Hippocampal formation (tissue), 2 donors: ENCODE data around the gene TSGA10IP.
A peak's percentile ranks its signal among the peaks of the same experiment; 100 is the strongest.

Experiments used
- DNase-seq, 2 donors: peaks; one replicate each; lab custom pipeline; 2025; lab: John Stamatoyannopoulos, UW

The TSGA10IP gene

GRCh38 chr11:65918211-65919140 is 26.8 kb upstream of the TSGA10IP start, which contains the start of gene C11orf68:
TSS of gene C11orf68 (minus strand) at chr11:65919062. CDS start at chr11:65919031, 31 bp downstream.
- DNase-seq: no peak

- peak; percentile 99 to 100 for DNase-seq
These were observed 26.1 kb upstream of the TSGA10IP start, which contains the start of gene DRAP1 for GRCh38 chr11:65919141-65919572. TSS of gene DRAP1 (plus strand) at chr11:65919426. CDS start at chr11:65919502, 76 bp downstream.

DNA sequence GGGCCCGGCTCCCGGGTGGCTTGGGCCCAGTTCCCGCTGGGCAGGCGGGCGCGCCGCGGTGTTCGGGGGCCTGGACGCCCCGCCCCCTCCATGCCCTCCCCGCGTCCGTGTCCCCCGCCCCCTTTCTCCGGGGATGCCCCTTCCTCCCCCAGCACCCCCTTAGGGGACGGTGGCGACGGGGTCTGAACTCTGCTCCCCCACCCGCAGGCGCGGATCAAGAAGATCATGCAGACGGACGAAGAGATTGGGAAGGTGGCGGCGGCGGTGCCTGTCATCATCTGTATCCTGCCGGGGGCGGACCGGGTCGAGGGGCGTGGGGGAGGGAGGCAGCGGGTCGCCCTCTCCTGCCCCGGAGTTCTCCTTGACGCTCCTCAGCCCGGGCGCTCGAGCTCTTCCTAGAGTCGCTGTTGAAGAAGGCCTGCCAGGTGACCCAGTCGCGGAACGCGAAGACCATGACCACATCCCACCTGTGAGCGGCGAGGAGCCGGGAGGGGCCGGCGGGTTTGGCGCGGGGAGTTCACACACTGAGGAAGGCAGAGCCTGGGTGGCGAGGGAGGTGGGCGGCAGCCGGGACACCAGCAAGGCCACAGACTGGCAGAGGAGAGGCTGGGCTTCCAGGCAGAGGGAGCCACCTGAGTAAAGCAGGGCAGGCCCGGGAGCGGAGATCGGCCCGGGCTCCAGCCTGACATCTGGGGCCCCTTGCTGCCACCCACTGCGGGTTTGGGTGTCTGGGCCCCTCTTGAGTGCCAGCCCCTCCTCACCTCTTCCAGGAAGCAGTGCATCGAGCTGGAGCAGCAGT is 25.5 kb upstream of the TSGA10IP start:
- DNase-seq: peak in 1 of 2 donors; percentile 36

- no peak for DNase-seq
These were observed 24.9 kb upstream of the TSGA10IP start for GRCh38 chr11:65920372-65920802.

DNA sequence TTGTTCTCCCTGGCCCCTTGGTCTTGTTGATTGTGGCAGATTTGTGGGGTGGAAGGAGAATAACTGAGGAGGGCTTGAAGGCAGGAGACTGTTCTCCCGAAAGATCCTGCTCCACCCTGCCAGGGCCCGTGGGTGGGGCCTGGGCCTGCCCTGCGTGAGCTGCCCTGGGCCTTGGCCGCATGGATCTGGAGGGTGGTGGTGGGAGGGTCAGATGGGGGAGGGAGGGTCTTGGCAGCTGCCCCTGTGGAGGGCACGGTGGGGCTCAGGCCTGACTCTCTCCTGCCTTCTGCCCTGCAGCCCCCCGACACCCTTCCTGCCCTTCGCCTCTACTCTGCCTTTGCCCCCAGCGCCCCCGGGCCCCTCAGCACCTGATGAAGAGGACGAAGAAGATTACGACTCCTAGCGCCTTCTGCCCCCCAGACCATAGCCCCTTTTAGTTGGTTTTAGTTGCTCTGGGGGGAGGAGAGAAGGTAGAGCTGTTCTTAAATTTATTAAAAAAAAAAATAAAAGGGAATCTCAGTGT is 24.2 kb upstream of the TSGA10IP start:
- no peak for DNase-seq

DNA sequence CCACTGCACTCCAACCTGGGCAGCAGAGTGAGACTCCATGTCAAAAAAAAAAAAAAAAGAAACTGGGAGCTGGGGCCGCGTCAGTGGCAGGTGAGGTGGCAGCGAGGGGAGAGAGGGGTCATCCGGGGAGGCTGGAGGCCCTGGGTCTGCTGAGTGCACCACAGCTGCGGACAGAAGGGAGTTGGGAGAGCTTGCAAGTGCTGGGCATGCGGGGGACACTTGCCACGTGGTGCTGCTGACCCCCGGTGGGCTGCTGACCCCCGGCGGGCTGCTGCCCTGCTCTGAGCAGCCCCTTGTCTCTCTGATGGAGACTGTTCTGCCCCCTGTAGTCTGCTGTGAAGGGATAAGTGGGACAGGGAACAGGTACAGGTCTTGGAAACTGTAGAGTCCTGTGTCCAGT is 23.4 kb upstream of the TSGA10IP start:
- DNase-seq: no peak

- DNase-seq: no peak
These were observed 22.7 kb upstream of the TSGA10IP start for GRCh38 chr11:65922565-65922964.

DNA sequence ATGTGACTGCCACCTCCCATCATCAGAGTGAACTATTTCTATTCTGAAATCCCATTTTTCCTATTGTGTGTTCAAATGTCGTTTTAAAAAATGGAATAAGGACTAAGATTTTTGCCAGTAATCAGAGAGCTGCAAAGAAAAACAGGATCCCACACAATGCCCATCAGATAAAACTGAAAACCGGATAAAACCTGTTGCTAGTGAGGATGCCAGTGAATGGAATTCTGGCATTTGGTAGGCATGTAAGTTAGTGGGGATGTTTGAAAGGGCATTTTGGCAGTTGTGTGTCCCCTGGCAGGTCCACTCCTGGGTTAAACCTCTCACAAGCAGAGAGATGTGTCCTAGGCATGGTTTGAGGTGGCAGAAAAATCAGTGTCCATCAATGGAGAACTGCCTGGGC is 19.9 kb upstream of the TSGA10IP start:
- DNase-seq: no peak

GRCh38 chr11:65927904-65928397 is 17.3 kb upstream of the TSGA10IP start:
- peak in 1 of 2 donors; percentile 20 for DNase-seq

- DNase-seq: no peak
These were observed 16.6 kb upstream of the TSGA10IP start for GRCh38 chr11:65928667-65929066.

DNA sequence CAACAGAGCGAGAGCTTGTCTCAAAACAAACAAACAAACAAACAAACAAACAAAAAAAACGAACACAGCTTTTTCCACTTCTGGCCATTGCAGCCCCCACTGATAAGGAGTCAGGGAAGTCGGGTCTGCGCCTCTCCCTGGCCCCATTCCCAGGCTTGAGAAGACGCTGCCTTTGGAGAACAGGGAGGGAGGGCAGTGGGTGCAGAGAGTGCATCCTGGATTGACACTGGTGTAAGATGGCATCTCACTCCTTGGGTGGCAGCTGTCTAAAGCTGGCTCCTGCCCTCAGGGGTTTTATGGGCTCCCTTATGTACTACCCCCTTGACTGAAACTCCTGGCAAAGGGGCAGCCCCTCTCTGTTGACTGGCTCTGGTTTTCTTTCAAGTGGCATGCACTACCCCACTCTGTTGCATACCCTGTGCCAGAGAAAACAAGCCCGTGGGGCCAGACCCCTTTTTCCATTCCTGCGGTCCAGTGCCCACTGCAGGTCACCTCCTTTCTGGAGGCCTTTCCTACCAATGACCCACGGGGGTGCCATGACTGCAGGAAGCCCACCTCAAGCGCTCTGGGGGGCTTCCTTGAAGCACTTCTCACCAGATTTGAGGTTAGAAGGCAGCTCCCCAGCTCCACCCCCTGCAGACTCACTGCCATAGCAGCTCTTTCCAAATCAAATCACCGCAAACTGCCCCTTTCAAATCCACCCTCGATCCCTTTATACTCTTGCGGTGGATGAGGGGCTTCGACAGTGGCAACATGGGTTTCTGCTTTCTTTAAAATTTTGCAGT is 13.3 kb upstream of the TSGA10IP start:
- no peak for DNase-seq

GRCh38 chr11:65932558-65932919 is 12.7 kb upstream of the TSGA10IP start:
- DNase-seq: no peak

DNA sequence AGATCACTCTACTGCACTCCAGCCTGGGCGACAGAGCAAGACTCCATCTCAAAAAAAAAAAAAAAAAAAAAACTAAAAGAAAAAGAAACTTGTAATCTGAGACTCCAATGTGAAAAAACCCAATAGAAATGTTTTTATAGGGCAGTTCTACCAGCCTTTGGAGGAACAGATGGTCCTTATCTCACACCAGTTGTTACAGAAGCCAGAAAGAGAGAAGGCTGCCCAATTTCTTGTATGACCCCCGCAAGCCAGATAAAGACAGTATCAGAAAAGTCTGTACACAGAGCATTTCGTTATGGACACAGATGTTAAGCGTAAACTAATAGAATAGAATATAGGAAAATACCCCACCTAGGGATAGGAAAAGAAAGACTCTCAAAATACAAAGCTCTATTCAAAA is 11.3 kb upstream of the TSGA10IP start:
- DNase-seq: no peak

DNA sequence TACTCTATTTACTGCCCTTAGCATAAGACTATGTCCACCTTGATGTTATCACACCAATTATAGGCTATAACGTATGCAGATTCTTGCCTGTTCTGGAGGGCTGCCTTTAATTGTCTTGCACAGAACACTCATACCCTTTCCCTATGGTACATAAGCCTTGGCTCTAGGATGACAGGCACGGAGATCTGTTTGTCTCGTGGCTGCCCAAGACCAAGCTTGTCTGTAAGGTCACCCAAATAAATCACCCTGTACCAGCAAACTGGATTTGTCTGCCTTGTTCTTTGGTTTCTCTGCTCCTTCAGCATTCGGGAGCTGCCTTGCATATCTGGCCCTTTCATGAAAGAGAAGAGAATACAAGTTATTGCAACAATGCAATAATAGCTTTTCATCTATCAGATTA is 7.5 kb upstream of the TSGA10IP start:
- no peak for DNase-seq

- no peak for DNase-seq
These were observed 3.5 kb upstream of the TSGA10IP start for GRCh38 chr11:65941720-65942310.

DNA sequence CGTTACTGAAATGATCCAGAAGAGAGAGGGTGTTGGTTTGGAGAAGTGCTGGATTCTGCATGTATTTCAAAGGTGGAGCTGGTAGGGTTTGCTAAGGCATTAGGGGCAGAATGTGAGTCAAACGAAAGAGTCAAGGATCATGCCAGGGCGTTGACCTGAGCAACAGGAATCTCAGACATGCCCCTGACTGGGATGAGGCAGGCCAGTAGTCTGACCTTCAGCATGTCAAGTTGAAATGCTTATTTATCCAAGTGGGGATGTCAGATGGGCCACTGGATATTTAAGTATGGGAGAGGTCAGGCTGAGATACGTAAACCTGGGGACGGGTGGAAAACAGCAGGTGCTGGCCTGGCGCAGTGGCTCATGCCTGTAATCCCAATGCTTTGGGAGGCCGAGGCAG is 2.7 kb upstream of the TSGA10IP start:
- DNase-seq: no peak

DNA sequence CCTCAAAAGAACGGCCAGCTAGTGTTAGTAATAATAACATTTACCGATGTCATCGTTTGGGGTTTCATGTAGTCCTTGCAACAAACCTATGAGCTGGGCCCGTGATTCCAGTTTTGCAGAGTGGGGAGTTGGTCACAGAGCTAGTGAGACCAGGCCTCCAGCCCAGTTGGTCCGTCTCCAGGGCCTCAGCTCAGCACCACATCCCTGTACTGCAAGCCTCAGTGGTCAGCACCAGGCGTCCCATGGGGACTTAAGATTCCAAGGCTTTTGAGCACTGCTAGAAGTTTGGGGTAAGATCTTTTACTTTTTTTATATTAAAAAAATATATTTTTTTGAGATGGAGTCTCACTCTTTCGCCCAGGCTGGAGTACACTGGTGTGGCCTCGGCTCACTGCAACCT is 1.1 kb upstream of the TSGA10IP start:
- DNase-seq: no peak

DNA sequence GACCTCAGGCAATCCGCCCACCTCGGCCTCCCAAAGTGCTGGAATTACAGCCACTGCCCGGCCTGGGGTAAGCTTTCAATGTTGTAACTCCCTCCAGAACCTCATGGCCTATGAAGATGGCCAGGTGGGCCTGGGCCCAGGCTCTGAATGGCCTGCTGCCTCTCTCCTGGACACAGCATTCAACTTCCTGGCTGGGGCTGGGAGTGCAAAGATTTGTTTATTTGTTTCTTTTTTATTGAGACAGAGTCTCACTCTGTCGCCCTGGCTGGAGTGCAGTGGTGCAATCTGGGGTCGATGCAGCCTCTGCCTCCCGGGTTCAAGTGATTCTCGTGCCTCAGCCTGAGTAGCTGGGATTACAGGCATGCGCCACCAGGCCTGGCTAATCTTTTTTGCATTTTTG is 513 bp upstream of the TSGA10IP start:
- DNase-seq: no peak

DNA sequence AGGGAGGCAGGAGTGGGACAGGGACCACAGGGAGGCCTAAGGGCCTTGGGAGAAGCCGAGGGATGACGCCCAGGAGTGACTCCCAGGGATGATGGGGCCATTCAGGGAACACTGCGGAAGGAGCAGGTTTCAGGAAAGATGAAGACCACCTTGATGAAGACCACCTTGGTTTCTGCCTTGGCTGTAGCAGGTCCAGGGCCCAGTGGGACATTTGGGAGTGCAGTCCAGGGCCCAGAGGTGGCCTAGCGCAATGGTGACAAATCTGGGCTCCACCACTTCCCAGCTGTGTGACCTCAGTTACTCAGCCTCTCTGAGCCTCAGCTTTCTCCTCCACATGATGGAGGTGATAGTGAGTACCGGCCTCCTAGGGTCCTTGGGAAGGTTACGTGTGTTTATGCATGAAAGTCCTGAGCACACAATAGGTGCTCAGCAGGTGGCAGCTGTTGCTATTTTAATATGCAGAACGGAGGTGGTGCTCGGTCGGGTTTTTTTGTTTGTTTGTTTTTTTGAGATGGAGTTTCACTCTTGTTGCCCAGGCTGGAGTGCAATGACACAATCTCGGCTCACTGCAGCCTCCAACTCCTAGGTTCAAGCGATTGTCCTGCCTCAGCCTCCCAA is 770 bp downstream of the TSGA10IP start:
- no peak for DNase-seq

GRCh38 chr11:65946655-65947054 is 1.4 kb downstream of the TSGA10IP start:
- DNase-seq: no peak

DNA sequence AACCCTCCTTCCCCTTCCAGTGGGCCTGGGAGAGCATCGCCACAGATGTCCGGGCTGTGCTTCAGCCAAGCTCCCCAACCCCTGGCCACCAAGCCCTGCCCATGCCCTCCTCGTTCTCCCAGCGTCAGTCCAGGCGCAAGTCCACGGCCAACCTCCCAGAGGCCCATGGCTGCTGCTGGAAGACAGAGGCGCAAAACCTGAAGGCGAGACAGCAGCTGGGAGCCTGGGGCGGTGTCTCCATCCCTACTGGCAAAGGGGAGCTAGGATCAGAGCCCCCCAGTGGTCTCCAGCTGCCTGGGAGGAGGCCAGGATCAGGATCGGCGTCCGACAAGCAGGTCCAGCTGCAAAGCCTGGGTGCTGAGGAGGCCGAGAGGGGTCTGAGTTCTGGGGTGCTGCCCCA is 1.9 kb downstream of the TSGA10IP start:
- DNase-seq: no peak
